Measurements from ENCODE around the gene TBC1D17. TPM values are rescaled to one million over a fixed set of nuclear protein-coding genes. Genes with fewer than 3 reads are reported as not detected.

TBC1D17 gene
- total and polyA plus RNA-seq, 11 donors: 30.1 to 54.8 (median 38.1) TPM

GRCh38 chr19:49883094-49883493 lies 5.6 kb downstream of the TBC1D17 start:
- no peak for DNase-seq
- Histone ChIP-seq H3K27ac (no peak overlapping the region), H3K4me3 (no peak overlapping the region), H3K4me1 (peaks cover 0 to 24% (median 7%) of the 10 kb centered on the region in 12 donors), H3K36me3 (peaks cover 8 to 93% (median 77%) of the 10 kb centered on the region in 9 donors), H3K27me3 (no peaks in the 10 kb centered on the region), H3K9me3 (no peaks in the 10 kb centered on the region)
- ATAC-seq: no peak
- intact Hi-C loops (cut with DNase I): no loop called here
- 89 to 100% (median 98%) methylated on average over 3 to 5 of the region's 5 CpGs for WGBS, 4 donors
- TF ChIP-seq, protein P1, sequence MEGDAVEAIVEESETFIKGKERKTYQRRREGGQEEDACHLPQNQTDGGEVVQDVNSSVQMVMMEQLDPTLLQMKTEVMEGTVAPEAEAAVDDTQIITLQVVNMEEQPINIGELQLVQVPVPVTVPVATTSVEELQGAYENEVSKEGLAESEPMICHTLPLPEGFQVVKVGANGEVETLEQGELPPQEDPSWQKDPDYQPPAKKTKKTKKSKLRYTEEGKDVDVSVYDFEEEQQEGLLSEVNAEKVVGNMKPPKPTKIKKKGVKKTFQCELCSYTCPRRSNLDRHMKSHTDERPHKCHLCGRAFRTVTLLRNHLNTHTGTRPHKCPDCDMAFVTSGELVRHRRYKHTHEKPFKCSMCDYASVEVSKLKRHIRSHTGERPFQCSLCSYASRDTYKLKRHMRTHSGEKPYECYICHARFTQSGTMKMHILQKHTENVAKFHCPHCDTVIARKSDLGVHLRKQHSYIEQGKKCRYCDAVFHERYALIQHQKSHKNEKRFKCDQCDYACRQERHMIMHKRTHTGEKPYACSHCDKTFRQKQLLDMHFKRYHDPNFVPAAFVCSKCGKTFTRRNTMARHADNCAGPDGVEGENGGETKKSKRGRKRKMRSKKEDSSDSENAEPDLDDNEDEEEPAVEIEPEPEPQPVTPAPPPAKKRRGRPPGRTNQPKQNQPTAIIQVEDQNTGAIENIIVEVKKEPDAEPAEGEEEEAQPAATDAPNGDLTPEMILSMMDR (IDR thresholded peaks at IDR 0.05): no peak
- no peak for TF ChIP-seq POLR2A (IDR thresholded peaks at IDR 0.05)

GRCh38 chr19:49884109-49884508 lies 6.6 kb downstream of the TBC1D17 start:
- Histone ChIP-seq H3K9me3 (no peaks in the 10 kb centered on the region), H3K27ac (no peak overlapping the region), H3K4me3 (no peak overlapping the region), H3K27me3 (no peaks in the 10 kb centered on the region), H3K4me1 (peaks cover 0 to 14% (median 0%) of the 10 kb centered on the region in 12 donors), H3K36me3 (peaks cover 8 to 91% (median 76%) of the 10 kb centered on the region in 9 donors)
- 92 to 95% (median 94%) methylated on average over 16 to 18 of the region's 18 CpGs for WGBS, 4 donors
- ATAC-seq (no peak), DNase-seq (peak in 1 of 5 donors; percentile 52)
- intact Hi-C loops (cut with DNase I): no loop called here
- TF ChIP-seq, protein P1 (IDR thresholded peaks at IDR 0.05): no peak
- TF ChIP-seq POLR2A (IDR thresholded peaks at IDR 0.05): no peak

GRCh38 chr19:49884760-49885159 lies 7.3 kb downstream of the TBC1D17 start:
- no peak for ATAC-seq
- no peak for TF ChIP-seq POLR2A (IDR thresholded peaks at IDR 0.05)
- TF ChIP-seq, protein P1 (IDR thresholded peaks at IDR 0.05): no peak

GRCh38 chr19:49887037-49887664 lies 9.6 kb downstream of the TBC1D17 start:
- TF ChIP-seq, protein P1 (IDR thresholded peaks at IDR 0.05): no peak
- no peak for TF ChIP-seq POLR2A (IDR thresholded peaks at IDR 0.05)
- ATAC-seq: peak in 1 of 4 donors; percentile 27
- Histone ChIP-seq H3K27me3 (peaks cover 0 to 7% (median 0%) of the 10 kb centered on the region in 9 donors), H3K4me3 (peak overlapping the region in 1 of 12 donors; percentile 15), H3K9me3 (no peaks in the 10 kb centered on the region), H3K27ac (peak overlapping the region in 1 of 12 donors; percentile 30), H3K4me1 (peaks cover 0 to 23% (median 11%) of the 10 kb centered on the region in 12 donors), H3K36me3 (peaks cover 6 to 60% (median 46%) of the 10 kb centered on the region in 9 donors)
- DNase-seq: no peak
- 67 to 74% (median 70%) methylated on average over 19 to 23 of the region's 23 CpGs for WGBS, 4 donors
- intact Hi-C loops (cut with DNase I): no loop called here

More at GRCh38 chr19:49884760-49885159, 7.3 kb downstream of the TBC1D17 start:
- peaks cover 0 to 3% (median 0%) of the 10 kb centered on the region in 9 donors for H3K27me3 ChIP-seq
- no peaks in the 10 kb centered on the region for H3K9me3 ChIP-seq
- peaks cover 8 to 84% (median 69%) of the 10 kb centered on the region in 9 donors for H3K36me3 ChIP-seq
- 92 to 100% (median 95%) methylated on average over 2 to 3 of the region's 3 CpGs for WGBS, 4 donors
- no peak overlapping the region for H3K27ac ChIP-seq
- no peak overlapping the region for H3K4me3 ChIP-seq
- no peak for DNase-seq
- intact Hi-C loops (cut with DNase I): no loop called here
- peaks cover 0 to 15% (median 3%) of the 10 kb centered on the region in 12 donors for H3K4me1 ChIP-seq

All from heart left ventricle (tissue), 16 donors.